Stimulated activated CD8-positive, alpha-beta memory T cell treated with anti-CD3 and anti-CD28 coated beads, Interleukin-7, amount 100 ng/mL, for 48 hours (primary cell): Measurements from ENCODE around the gene NTN3.

Source experiments
- DNase-seq, 2 donors: peaks; one replicate each; pipeline ENCODE4 v3.0.0-alpha.2; 2020; ENCODE audit warnings: low read depth in 1 of 2; ENCODE audit errors: extremely low read depth in 1 of 2

Gene NTN3

GRCh38 chr16:2465653-2466415, 5.3 kb upstream of the NTN3 start:
- DNase-seq: no peak

- no peak for DNase-seq
Observed at GRCh38 chr16:2466667-2467527, 4.2 kb upstream of the NTN3 start.

- no peak for DNase-seq
Observed at GRCh38 chr16:2467528-2468232, 3.4 kb upstream of the NTN3 start.

GRCh38 chr16:2468233-2468724, 2.8 kb upstream of the NTN3 start:
- DNase-seq: no peak

- no peak for DNase-seq
Observed at GRCh38 chr16:2468725-2469398, 2.2 kb upstream of the NTN3 start.

- no peak for DNase-seq
Observed at GRCh38 chr16:2469399-2470233, 1.5 kb upstream of the NTN3 start.

- no peak for DNase-seq
Observed at GRCh38 chr16:2470234-2470601, 879 bp upstream of the NTN3 start.

GRCh38 chr16:2470603-2471015, 488 bp upstream of the NTN3 start:
- no peak for DNase-seq

GRCh38 chr16:2471653-2472487, 773 bp downstream of the NTN3 start:
- no peak for DNase-seq

GRCh38 chr16:2472488-2472864, 1.4 kb downstream of the NTN3 start:
- no peak for DNase-seq

GRCh38 chr16:2472885-2473445, 1.9 kb downstream of the NTN3 start:
- no peak for DNase-seq

- no peak for DNase-seq
Observed at GRCh38 chr16:2473446-2473926, 2.4 kb downstream of the NTN3 start.

GRCh38 chr16:2473999-2474876, 3.1 kb downstream of the NTN3 start:
- no peak for DNase-seq

- DNase-seq: peak; percentile 71 to 77
Observed at GRCh38 chr16:2474877-2475412, 3.8 kb downstream of the NTN3 start, which contains the start of gene TBC1D24. Gene TBC1D24, plus strand, starts transcription at chr16:2475127. Its CDS starts 21,022 bp downstream, at chr16:2496149.

GRCh38 chr16:2475413-2476344, 4.6 kb downstream of the NTN3 start:
- peak in 1 of 2 donors; percentile 45 for DNase-seq

GRCh38 chr16:2476345-2476720, 5.2 kb downstream of the NTN3 start:
- no peak for DNase-seq
